Measurements from ENCODE around the gene MYCBP.

GRCh38 chr1:38905985-38906384 is 32.8 kb upstream of the MYCBP start:
- no peak for TF ChIP-seq CTCF (IDR thresholded peaks at IDR 0.05)
- TF ChIP-seq SIN3A (IDR thresholded peaks at IDR 0.05; ENCODE audit: borderline replicate concordance, insufficient read depth, low read depth, low read length), result no peak
